ENCODE data around the gene SLC44A1. TPM values are rescaled to one million over a fixed set of nuclear protein-coding genes. Genes with fewer than 3 reads are reported as not detected.
A peak's percentile ranks its signal among the peaks of the same experiment; 100 is the strongest.

SLC44A1 gene
- total and polyA plus RNA-seq, 12 donors: 6.1 to 29.0 (median 17.8) TPM

GRCh38 chr9:105291422-105291859 lies 47.0 kb downstream of the SLC44A1 start:
- peak in 2 of 8 donors; percentile 22 to 24 for ATAC-seq
- intact Hi-C loops (cut with DNase I): loop anchor here in 3 of 10 donors (2.0 to 10.0 kb wide), 3 partner anchors 35 to 47 kb away; partner anchors contain the start of gene SLC44A1 (in 1 of the 3)
- WGBS, 2 donors: 55 to 72% methylated on average over 1 of the region's 1 CpG

GRCh38 chr9:105291938-105292337 lies 47.5 kb downstream of the SLC44A1 start:
- DNase-seq (peak in 1 of 2 donors; percentile 20), ATAC-seq (peak in 6 of 8 donors; percentile 33 to 81 (median 66))
- intact Hi-C loops (cut with DNase I): loop anchor here in 3 of 10 donors (2.0 to 10.0 kb wide), 3 partner anchors 35 to 47 kb away; partner anchors contain the start of gene SLC44A1 (in 1 of the 3)
- no peak for TF ChIP-seq CTCF (IDR thresholded peaks at IDR 0.05)
- no peak overlapping the region for H3K4me3 ChIP-seq
- H3K4me1 ChIP-seq: peaks cover 0 to 44% (median 17%) of the 10 kb centered on the region in 9 donors
- no peaks in the 10 kb centered on the region for H3K9me3 ChIP-seq
- H3K36me3 ChIP-seq: no peaks in the 10 kb centered on the region
- H3K27me3 ChIP-seq: no peaks in the 10 kb centered on the region
- WGBS, 2 donors: 48 to 51% methylated on average over 2 of the region's 2 CpGs
- H3K27ac ChIP-seq: peak overlapping the region in 5 of 10 donors; percentile 10 to 57 (median 17)

More at GRCh38 chr9:105291422-105291859, 47.0 kb downstream of the SLC44A1 start:
- Histone ChIP-seq H3K27ac (peak overlapping the region in 5 of 10 donors; percentile 10 to 57 (median 17)), H3K27me3 (no peaks in the 10 kb centered on the region), H3K4me1 (peaks cover 0 to 39% (median 13%) of the 10 kb centered on the region in 9 donors), H3K4me3 (no peak overlapping the region), H3K9me3 (no peaks in the 10 kb centered on the region), H3K36me3 (peaks cover 0 to 2% (median 0%) of the 10 kb centered on the region in 9 donors)
- DNase-seq: no peak
- no peak for TF ChIP-seq CTCF (IDR thresholded peaks at IDR 0.05)

GRCh38 chr9:105293408-105293807 lies 49.0 kb downstream of the SLC44A1 start:
- WGBS, 2 donors: 75 to 86% methylated on average over 3 of the region's 3 CpGs
- H3K4me1 ChIP-seq: peaks cover 0 to 51% (median 26%) of the 10 kb centered on the region in 9 donors
- TF ChIP-seq CTCF (IDR thresholded peaks at IDR 0.05): no peak
- no peak overlapping the region for H3K4me3 ChIP-seq
- H3K27ac ChIP-seq: peak overlapping the region in 1 of 10 donors; percentile 57
- ATAC-seq (no peak), DNase-seq (no peak)
- no peaks in the 10 kb centered on the region for H3K36me3 ChIP-seq
- no peaks in the 10 kb centered on the region for H3K9me3 ChIP-seq
- intact Hi-C loops (cut with DNase I): loop anchor here in 2 of 10 donors (5.0 to 10.0 kb wide), 2 partner anchors 46 to 49 kb away; partner anchors contain the start of gene SLC44A1 (in 1 of the 2)
- H3K27me3 ChIP-seq: no peaks in the 10 kb centered on the region

- DNase-seq (no peak), ATAC-seq (no peak)
- no peaks in the 10 kb centered on the region for H3K9me3 ChIP-seq
- H3K4me3 ChIP-seq: no peak overlapping the region
- H3K27me3 ChIP-seq: no peaks in the 10 kb centered on the region
- 97% methylated on average over 2 of the region's 2 CpGs for WGBS, 2 donors
- peaks cover 0 to 55% (median 26%) of the 10 kb centered on the region in 9 donors for H3K4me1 ChIP-seq
- TF ChIP-seq CTCF (IDR thresholded peaks at IDR 0.05): no peak
- intact Hi-C loops (cut with DNase I): loop anchor here in 3 of 10 donors (5.0 to 10.0 kb wide), 2 partner anchors 48 to 50 kb away; partner anchors contain the start of gene SLC44A1 (in 1 of the 3)
- no peak overlapping the region for H3K27ac ChIP-seq
- H3K36me3 ChIP-seq: peaks cover 0 to 12% (median 0%) of the 10 kb centered on the region in 9 donors
Measured at GRCh38 chr9:105295201-105295550, 50.7 kb downstream of the SLC44A1 start.
